Cardiac septum (tissue), 1 donor: ENCODE data around the gene APPL2. TPM values are rescaled to one million over a fixed set of nuclear protein-coding genes. Genes with fewer than 3 reads are reported as not detected.
"Not testable (repeated sequence)": the region's sequence is repeated elsewhere in the genome, so short reads cannot be mapped to it uniquely, and the experiment has no call there.

Source experiments
- DNase-seq: peaks from one replicate; pipeline ENCODE4 v3.0.0-alpha.2; 2020; ENCODE audit warnings: low spot score
- intact Hi-C: fragments of 100-400 bp; cut with DNase I; formaldehyde crosslinking; loops from one replicate; pipeline ENCODE4 v1.14.0; 2022
- total RNA-seq: library from RNA; stranded (reverse); fragmentation: NEBNext Ultra II Directional; extraction: Animal tissue kit (Norgen Biotek cat#: 25700); gene quantifications from one replicate; pipeline ENCODE4 v1.2.1, GENCODE V29; 2021
- donor health status: DM: no; HTN: no; CAD: no.

APPL2 gene
- total RNA-seq, 1 donor from 2014 or later: 15.6 TPM

GRCh38 chr12:105259226-105259625, 23.3 kb upstream of the APPL2 start:
- DNase-seq: no peak

GRCh38 chr12:105257321-105257728, 21.4 kb upstream of the APPL2 start:
- DNase-seq: no peak
- intact Hi-C loops: no loop called here

More at GRCh38 chr12:105259226-105259625, 23.3 kb upstream of the APPL2 start:
- intact Hi-C loops: no loop called here

DNA sequence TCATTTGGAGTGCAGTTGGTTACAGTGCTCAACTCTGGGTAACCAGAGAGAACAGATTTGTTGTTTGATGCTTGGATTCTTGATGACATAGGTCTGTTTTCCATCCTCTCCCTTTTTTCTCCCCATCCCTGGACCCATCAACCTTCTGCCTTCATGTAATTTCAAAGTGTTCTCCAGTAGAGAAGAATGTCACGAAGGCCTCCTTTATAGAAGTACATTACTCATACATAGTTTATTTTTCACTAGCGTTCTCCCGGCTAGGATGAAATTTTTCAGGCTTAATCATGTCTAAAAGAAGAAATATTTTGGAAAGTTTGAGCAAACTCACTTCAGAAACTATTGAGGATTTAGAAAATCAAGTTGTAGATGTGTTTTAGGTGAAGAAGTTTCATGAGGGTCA, 20.9 kb upstream of the APPL2 start:
- DNase-seq: no peak
- intact Hi-C loops: no loop called here

DNA sequence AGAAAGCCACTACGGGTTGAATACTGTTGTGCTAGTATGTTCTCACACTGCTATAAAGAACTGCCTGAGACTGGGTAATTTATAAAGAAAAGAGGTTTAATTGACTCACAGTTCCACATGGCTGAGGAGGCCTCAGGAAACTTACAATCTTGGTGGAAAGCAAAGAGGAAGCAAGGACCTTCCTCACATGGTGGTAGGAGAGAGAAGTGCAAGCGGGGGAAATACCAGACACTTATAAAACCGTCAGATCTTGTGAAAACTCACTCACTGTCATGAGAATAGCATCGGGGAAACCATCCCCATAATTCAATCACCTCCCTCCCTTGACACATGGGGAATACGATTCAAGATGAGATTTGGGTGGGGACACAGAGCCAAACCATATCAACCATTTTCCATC, 20.5 kb upstream of the APPL2 start:
- DNase-seq, intact Hi-C loops: not testable (repeated sequence)

- intact Hi-C loops: no loop called here
- no peak for DNase-seq
Measured at GRCh38 chr12:105256011-105256410, 20.0 kb upstream of the APPL2 start.

- no peak for DNase-seq
- intact Hi-C loops: no loop called here
Measured at GRCh38 chr12:105253866-105254513, 18.0 kb upstream of the APPL2 start.

- intact Hi-C loops: no loop called here
- no peak for DNase-seq
Measured at GRCh38 chr12:105252901-105253300, 16.9 kb upstream of the APPL2 start.

GRCh38 chr12:105245776-105246427, 9.9 kb upstream of the APPL2 start:
- DNase-seq, intact Hi-C loops: not testable (repeated sequence)

DNA sequence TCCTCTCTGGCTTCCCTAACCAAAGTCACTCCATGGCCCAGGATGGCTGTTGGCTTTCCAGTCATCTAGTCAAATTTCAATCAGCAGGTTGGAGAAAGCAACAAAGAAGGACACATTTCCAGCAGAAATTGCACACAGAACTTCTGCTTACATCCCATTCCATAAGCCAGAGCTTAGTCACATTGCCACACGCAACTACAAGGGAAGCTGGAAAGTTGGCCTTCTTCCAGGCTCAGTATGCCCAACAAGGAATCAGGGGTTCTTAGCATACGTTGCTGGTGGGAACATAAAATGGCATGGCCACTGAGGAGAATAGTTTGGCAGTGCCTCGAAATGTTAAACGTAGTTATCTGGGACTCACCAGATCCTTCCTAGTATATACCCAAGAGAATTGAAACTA, 9.3 kb upstream of the APPL2 start:
- intact Hi-C loops: no loop called here
- no peak for DNase-seq

DNA sequence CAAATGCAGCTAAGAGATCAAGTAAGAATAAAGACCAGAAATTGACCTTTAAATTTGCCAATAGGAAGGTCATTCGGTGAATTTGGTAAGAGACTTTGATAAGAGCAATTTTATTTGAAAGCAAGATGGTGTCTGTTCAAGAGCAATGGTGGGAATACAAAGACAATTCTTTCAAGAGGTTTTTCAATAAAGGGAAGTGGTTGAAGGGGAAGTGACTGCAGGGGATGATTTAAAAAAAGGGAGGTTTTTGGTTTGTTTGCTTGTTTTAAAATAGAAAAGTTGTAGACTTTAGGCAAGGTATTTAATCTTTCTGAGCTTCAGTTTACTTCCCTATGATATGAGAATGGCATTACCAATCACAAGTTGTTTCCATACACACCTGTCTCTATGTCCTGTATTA, 4.3 kb upstream of the APPL2 start:
- intact Hi-C loops: no loop called here
- no peak for DNase-seq

- intact Hi-C loops: loop anchor here (5.0 kb wide), 1 partner anchor 853 kb away; no protein-coding TSS in a partner anchor
- DNase-seq: no peak
Measured at GRCh38 chr12:105239304-105239703, 3.3 kb upstream of the APPL2 start.

DNA sequence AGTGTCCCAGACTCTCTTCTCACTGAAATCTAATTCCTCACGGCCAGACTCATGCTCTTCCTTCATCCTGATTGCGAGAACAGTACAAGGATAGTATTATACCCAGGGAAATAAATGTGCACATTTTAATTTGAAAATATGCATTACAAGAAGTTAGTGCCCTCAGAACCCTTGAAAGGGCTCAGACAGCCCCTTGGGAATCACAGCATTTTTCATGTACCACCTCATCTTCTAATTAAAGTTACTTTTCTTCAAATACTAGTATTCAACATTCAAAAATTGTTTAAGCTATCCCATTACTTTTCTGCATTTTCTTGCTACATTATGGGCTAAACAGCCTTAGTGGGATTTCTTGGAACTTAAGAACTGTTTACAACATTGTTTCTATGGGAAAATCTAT, 1.7 kb upstream of the APPL2 start:
- intact Hi-C loops: loop anchor here (5.0 kb wide), 1 partner anchor 855 kb away; no protein-coding TSS in a partner anchor
- no peak for DNase-seq

GRCh38 chr12:105235281-105235731, 668 bp downstream of the APPL2 start:
- intact Hi-C loops: loop anchor here (5.0 kb wide), 1 partner anchor 857 kb away; no protein-coding TSS in a partner anchor
- no peak for DNase-seq

DNA sequence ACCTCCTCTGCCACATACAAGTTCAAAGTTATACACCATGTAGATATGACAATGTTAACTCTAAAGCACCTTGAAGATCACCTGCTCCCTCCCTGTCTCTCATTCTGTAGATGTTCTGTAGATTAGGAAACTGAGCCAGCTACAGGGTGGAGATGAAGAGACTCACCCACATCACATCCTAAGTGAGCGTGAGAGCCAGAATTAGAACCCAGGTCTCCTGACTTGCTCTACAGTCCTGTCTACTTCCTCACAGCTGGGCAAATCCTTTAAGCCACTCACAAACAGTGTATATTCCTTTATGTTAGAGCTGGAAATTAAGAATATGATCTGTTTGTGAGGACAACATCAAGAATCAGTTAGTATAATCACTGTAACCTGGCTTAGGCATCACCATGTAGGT, 1.8 kb downstream of the APPL2 start:
- DNase-seq: no peak
- intact Hi-C loops: no loop called here

- intact Hi-C loops: no loop called here
- DNase-seq: no peak
Measured at GRCh38 chr12:105233041-105233905, 2.7 kb downstream of the APPL2 start.

GRCh38 chr12:105231396-105231795, 4.6 kb downstream of the APPL2 start:
- intact Hi-C loops: no loop called here
- no peak for DNase-seq

- intact Hi-C loops: no loop called here
- no peak for DNase-seq
Measured at GRCh38 chr12:105229371-105229770, 6.6 kb downstream of the APPL2 start.

DNA sequence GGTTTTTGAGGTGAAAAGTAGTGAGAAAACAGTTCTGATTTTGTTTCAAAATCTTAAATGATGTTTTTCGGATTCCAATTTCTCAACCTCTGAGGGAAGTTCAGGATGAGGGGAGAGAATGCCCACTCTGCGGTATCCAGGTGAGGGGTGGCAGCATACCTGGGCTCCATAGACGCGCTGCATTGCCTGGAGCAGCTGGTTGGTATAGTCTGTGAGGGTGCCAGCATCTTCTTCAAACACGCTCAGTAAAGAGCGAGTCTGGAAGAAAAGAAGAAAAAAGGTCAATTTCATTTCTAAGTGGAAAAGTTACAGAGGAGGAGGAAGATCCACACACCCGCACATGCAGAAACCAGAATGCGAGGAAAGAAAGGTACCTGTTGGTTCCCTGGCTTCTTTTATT, 7.0 kb downstream of the APPL2 start:
- intact Hi-C loops: no loop called here
- no peak for DNase-seq

- no peak for DNase-seq
- intact Hi-C loops: no loop called here
Measured at GRCh38 chr12:105228494-105228893, 7.5 kb downstream of the APPL2 start.

- DNase-seq: no peak
- intact Hi-C loops: no loop called here
Measured at GRCh38 chr12:105227879-105228278, 8.1 kb downstream of the APPL2 start.
